Fibroblast of skin of left biceps (primary cell): Measurements from ENCODE around the gene TARBP1.

ENCODE experiments used
- DNase-seq, 2 experiments: peaks; one replicate each; pipeline ENCODE4 v3.0.0-alpha.2; 2013; ENCODE audit warnings: low read depth in 2 of 2

TARBP1 gene

DNA sequence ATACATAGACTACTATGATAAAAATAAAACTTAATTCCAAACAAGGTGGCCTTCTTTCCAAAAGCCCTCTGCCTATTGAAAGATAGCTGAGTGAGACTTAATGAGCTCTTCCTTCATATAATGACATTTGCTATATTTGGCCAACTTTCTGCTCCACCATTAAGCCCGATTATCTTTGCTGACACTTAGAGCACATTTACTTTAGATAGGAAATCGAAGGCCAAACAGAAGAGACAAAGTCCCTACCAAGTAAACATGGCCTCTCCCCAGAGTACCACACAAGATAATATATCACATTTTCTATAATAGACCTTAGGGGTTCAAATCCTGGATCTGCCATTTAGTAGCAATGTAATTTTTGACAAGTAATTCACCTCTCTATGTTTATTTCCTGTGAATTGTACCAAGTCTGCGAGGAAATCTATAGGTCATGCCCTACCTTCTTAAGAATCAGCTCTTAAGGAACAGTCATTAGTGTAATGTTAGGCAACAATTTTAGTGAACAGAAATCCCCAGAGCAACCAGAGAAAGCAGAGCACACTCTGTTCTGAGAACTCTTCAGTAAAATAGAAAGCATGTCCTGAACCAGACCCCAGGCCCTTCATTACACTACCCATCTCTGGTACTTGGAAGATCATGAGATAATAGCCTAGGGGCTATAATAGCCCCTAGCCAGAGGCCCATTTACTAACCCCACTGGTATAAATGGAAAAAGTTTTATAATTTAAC, 123.0 kb downstream of the TARBP1 start:
- no peak for DNase-seq

DNA sequence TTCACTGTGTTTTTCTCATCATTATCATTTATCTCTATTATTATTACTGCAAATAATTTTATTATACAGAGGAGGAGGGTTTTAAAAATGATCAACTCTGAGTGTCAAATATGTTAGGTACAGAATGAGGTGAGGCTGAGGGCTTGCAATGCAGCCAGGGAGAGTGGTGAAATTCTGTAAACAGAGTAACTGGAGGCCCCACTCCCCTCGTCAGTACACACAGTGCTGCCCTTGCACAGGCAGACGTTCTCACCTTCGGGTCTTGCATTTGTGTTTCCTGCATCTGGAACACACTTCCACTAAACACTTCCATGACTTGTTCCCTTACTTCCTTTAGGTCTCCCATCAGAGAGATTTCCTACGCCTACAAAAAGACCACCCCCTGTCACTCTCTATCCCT, 130.0 kb downstream of the TARBP1 start:
- DNase-seq = no peak

GRCh38 chr1:234345237-234345636, 133.7 kb downstream of the TARBP1 start:
- DNase-seq = no peak

GRCh38 chr1:234342774-234343173, 136.2 kb downstream of the TARBP1 start:
- DNase-seq = no peak
